Breast epithelium (tissue), 4 donors: ENCODE data around the gene NPIPB6. TPM values are rescaled to one million over a fixed set of nuclear protein-coding genes. Genes with fewer than 3 reads are reported as not detected.

ENCODE experiments used
- DNase-seq, 2 donors: peaks; one replicate each; pipeline ENCODE4 v3.0.0-alpha.2; 2019; ENCODE audit warnings: low spot score in 2 of 2
- H3K27ac ChIP-seq, 2 donors: fragments of 200-600 bp; sonication (generic) in 1 of 2; one replicate each; pipeline ENCODE4 v1.5.1; 2016 to 2019; ENCODE audit warnings: mild to moderate bottlenecking in 1 of 2
- H3K27me3 ChIP-seq, 2 donors: fragments of 200-600 bp; sonication (generic) in 1 of 2; one replicate each; pipeline versions ENCODE4 v1.5.1 to v1.6.0; 2017 to 2019; ENCODE audit warnings: control low read depth in 1 of 2, mild to moderate bottlenecking in 1 of 2
- H3K36me3 ChIP-seq: fragments of 200-600 bp; one replicate; pipeline ENCODE4 v1.5.1; 2019
- H3K4me1 ChIP-seq, 2 donors: fragments of 200-600 bp; sonication (generic); one replicate each; pipeline ENCODE4 v1.5.1; 2016 to 2019; ENCODE audit warnings: control low read depth in 1 of 2
- H3K4me3 ChIP-seq, 3 donors: fragments of 200-600 bp; sonication (generic); 1 replicate in 2 of 3; 2 replicates in 1 of 3; pipeline ENCODE4 v1.5.1; 2016 to 2019; ENCODE audit warnings: mild to moderate bottlenecking in 3 of 3, moderate library complexity in 2 of 3
- H3K9me3 ChIP-seq, 2 donors: fragments of 200-600 bp; sonication (generic) in 1 of 2; one replicate each; pipeline ENCODE4 v1.5.1; 2016 to 2019; ENCODE audit warnings: control low read depth in 1 of 2
- CTCF ChIP-seq, 3 donors: fragments of 450-650 bp; IDR thresholded peaks; one replicate each; pipeline ENCODE4 v1.5.1; 2016 to 2017; ENCODE audit warnings: antibody characterized with exemption in 3 of 3, mild to moderate bottlenecking in 3 of 3, moderate library complexity in 3 of 3
- POLR2A ChIP-seq: fragments of 450-650 bp; IDR thresholded peaks from one replicate; pipeline ENCODE4 v1.6.1; 2016; ENCODE audit warnings: antibody characterized with exemption, mild to moderate bottlenecking, moderate library complexity
- POLR2AphosphoS5 ChIP-seq, 3 donors: sonication (generic); formaldehyde crosslinking; IDR thresholded peaks; one replicate each; pipeline ENCODE4 v1.6.1; 2017; ENCODE audit warnings: antibody characterized with exemption in 3 of 3
- intact Hi-C: fragments of 100-400 bp; cut with DNase I; formaldehyde crosslinking; loops from one replicate; pipeline ENCODE4 v1.15.1; 2023; ENCODE audit warnings: low total_unique reads
- total RNA-seq, 3 donors: library from RNA; depleted of rRNA; stranded (reverse); fragments of >200 nt; gene quantifications; one replicate each; pipeline ENCODE4 v1.1.0, GENCODE V29; 2016

NPIPB6 gene
- total RNA-seq, 3 donors from 2014 or later, result 2.6 to 3.3 TPM; not detected in 1

- no peak for DNase-seq
- Histone ChIP-seq H3K36me3 (no peaks in the 10 kb centered on the region), H3K27me3 (no peaks in the 10 kb centered on the region), H3K9me3 (no peaks in the 10 kb centered on the region), H3K4me3 (no peak overlapping the region), H3K4me1 (no peaks in the 10 kb centered on the region), H3K27ac (no peak overlapping the region)
- intact Hi-C loops, result loop anchor here (5.0 kb wide), 1 partner anchor 672 kb away; no protein-coding TSS in a partner anchor
- TF ChIP-seq CTCF (IDR thresholded peaks at IDR 0.05) (no peak), POLR2AphosphoS5 (IDR thresholded peaks at IDR 0.05) (no peak), POLR2A (no peak)
Observed at GRCh38 chr16:28308794-28309584, 54.3 kb downstream of the NPIPB6 start.

DNA sequence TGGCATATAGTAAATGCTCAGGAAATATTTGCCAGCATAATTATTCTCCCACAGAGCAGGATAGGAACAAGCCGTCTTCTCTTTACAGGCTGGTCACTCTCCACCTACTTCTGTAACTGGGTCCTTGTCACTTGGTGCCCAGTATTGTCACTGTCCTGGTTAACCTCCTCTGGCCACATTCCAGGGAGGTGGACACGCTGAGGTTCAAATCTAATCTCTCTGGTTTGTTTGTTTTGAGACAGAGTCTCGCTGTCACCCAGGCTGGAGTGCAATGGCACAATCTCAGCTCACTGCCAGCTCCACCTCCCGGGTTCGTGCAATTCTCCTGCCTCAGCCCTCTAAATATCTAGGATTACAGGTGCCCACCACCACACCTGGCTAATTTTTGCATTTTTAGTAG is 55.4 kb downstream of the NPIPB6 start:
- H3K9me3 ChIP-seq, result no peaks in the 10 kb centered on the region
- intact Hi-C loops, result loop anchor here (5.0 kb wide), 1 partner anchor 671 kb away; no protein-coding TSS in a partner anchor
- H3K4me1 ChIP-seq, result no peaks in the 10 kb centered on the region
- DNase-seq, result no peak
- H3K4me3 ChIP-seq, result no peak overlapping the region
- H3K36me3 ChIP-seq, result no peaks in the 10 kb centered on the region
- no peak overlapping the region for H3K27ac ChIP-seq
- no peak for TF ChIP-seq POLR2AphosphoS5 (IDR thresholded peaks at IDR 0.05)
- TF ChIP-seq POLR2A, result no peak
- no peak for TF ChIP-seq CTCF (IDR thresholded peaks at IDR 0.05)
- H3K27me3 ChIP-seq, result no peaks in the 10 kb centered on the region

- H3K27ac ChIP-seq, result no peak overlapping the region
- no peaks in the 10 kb centered on the region for H3K4me1 ChIP-seq
- no peaks in the 10 kb centered on the region for H3K9me3 ChIP-seq
- H3K27me3 ChIP-seq, result no peaks in the 10 kb centered on the region
- TF ChIP-seq POLR2AphosphoS5 (IDR thresholded peaks at IDR 0.05) (no peak), POLR2A (no peak), CTCF (IDR thresholded peaks at IDR 0.05) (no peak)
- no peak for DNase-seq
- H3K36me3 ChIP-seq, result no peaks in the 10 kb centered on the region
- H3K4me3 ChIP-seq, result no peak overlapping the region
- intact Hi-C loops, result no loop called here
Observed at GRCh38 chr16:28304214-28304613, 59.1 kb downstream of the NPIPB6 start.

GRCh38 chr16:28303132-28303531 is 60.2 kb downstream of the NPIPB6 start:
- no peak for DNase-seq
- H3K36me3 ChIP-seq, result no peaks in the 10 kb centered on the region
- no peak for TF ChIP-seq POLR2AphosphoS5 (IDR thresholded peaks at IDR 0.05)
- no peak for TF ChIP-seq POLR2A
- TF ChIP-seq CTCF (IDR thresholded peaks at IDR 0.05), result no peak
- no peaks in the 10 kb centered on the region for H3K4me1 ChIP-seq
- intact Hi-C loops, result no loop called here
- no peaks in the 10 kb centered on the region for H3K27me3 ChIP-seq
- H3K4me3 ChIP-seq, result no peak overlapping the region
- no peak overlapping the region for H3K27ac ChIP-seq
- no peaks in the 10 kb centered on the region for H3K9me3 ChIP-seq

- intact Hi-C loops, result no loop called here
- Histone ChIP-seq H3K36me3 (no peaks in the 10 kb centered on the region), H3K4me3 (no peak overlapping the region), H3K27ac (no peak overlapping the region), H3K4me1 (no peaks in the 10 kb centered on the region), H3K27me3 (no peaks in the 10 kb centered on the region), H3K9me3 (no peaks in the 10 kb centered on the region)
- TF ChIP-seq POLR2AphosphoS5 (IDR thresholded peaks at IDR 0.05), result no peak
- no peak for TF ChIP-seq CTCF (IDR thresholded peaks at IDR 0.05)
- no peak for TF ChIP-seq POLR2A
- DNase-seq, result no peak
Observed at GRCh38 chr16:28301620-28302019, 61.7 kb downstream of the NPIPB6 start.
